Measurements from ENCODE around the gene MCTP2.

Gene MCTP2

DNA sequence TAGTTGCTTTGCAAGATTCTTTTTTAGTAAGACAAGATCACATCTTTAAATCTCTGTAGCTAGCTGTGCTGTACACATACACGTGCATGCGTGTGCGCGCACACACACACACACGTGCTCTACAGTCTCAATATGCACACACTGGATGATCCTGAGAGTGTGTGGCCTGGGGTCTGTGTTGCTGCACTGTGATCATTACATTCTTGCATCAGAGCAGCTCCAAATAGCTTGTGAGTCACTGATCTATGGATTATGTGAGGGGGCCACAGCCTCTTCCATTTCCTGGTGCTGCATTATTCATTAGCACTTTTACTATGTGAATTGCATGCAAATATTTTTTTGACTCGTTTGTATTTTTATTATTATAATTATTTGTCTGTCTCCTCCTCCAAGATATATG, 34.6 kb downstream of the MCTP2 start:
- no peak for DNase-seq

DNA sequence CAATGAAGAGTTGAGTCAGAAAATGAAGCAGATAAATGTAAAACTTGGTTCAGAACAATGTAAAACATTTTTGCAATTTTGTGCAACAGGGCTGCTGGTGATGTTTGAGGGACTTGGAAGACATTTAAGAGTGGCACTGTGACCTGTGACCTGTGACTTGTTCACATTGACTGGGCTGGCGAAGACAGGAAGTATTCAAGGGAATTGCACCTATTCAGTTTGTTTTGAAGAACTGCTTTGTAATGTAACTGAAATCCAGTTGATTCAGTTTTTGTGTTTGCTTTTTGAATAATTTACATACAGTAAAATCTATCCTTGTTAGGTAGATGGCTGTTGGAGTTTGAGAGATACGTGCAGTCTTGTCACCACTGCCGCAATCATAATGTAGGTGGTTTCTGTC, 35.4 kb downstream of the MCTP2 start:
- no peak for DNase-seq

DNA sequence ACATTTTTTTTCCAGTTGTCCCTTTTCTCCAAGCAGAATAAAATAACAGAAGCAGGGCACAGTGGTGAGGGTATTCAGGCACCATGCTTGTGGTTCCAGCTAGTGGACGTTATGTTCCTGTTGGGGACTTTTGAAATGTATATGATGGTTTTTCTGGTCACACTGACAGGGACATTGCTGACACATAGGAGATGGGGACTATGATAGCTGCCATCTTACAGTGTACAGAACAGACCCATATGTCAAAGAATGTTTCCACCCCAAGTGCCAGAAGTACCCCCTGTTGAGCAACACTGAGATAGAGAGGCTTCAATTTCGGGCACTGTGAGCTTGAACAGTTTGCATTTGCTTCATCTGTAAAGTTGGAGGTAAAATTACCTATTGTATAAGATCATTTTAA, 38.6 kb downstream of the MCTP2 start:
- no peak for DNase-seq

DNA sequence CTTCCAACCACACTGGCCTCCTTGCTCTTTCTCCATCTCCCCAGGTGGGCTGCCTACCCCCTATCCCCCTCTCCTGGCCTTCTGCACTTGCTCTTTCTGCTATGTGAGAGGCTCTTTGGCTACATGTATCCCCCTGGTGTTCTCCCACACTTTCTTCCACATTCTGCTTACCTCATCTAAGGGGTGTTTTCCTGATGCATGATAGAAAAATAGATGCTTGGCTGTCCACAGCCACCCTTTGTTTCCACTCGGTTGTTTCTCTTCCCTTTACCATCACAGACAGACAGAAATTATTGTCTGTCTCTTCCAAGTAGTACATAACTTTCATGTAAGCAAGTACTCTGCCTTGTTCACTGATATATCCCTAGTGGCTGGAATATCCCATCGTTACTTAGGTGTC, 39.2 kb downstream of the MCTP2 start:
- DNase-seq = no peak

DNA sequence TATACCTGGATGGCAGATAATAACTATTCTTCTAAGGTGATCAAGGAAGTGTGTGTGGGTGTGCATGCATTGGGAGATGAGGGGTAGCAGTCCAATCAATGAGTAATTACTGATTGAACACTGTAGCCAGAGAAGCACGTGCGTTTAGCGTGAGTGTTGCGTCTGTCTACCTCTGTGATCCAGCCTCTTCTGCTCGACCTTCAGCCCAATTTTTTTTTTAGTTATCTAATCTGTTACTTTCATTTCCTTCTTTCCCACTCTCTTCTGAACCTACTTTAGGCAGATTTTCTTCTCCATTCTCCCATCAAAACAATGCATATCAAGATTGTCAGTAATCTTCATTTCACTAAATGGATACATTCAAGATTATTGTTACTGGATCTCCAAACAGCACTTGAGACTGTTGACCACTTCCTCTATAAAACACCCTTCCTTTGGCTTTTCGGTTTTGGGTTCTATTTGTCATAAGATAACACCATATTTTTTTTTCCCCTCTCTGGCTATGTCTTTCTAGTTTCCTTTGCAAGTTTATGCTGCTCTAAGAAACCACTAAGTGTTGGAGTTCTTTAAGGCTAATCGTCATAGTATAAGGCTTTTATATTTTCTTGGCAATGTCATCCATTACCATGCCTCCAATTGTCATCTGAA, 41.0 kb downstream of the MCTP2 start:
- no peak for DNase-seq

DNA sequence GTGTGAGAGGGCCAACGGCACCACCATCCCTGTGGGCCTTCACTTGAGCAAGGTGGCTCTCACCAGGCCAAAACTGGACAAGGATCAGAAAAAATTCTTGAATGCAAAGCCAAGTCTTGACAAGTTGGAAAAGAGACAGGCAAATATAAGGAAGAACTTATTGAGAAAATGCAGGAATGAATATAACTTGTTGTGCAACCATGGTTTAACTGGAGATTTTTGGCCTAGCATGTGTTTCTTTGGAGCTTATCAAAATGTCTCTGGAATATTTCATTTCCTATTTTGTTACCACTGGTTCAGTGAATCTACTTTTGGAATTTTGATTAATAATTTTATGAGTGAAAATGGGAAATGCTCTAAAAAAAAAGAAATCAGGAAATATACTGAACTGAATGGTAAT, 42.5 kb downstream of the MCTP2 start:
- DNase-seq = no peak

DNA sequence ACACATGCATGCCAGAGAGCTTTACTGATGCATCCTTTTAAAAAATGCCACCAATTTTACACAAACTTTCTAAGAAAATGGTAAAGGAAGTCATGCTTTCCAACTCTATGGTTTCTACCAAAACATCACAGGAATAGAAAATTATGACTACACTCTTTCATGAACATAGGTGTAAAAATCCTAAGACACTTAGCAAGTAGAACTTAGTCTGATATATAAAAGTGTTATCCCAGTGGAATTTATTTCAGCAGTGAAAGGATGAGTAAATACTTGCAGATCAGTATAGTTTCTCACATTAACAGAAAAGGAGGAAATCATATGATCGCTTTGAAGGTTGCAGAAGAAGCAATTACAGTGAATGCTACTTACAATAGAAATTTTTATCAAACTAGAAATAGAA, 43.4 kb downstream of the MCTP2 start:
- no peak for DNase-seq

DNA sequence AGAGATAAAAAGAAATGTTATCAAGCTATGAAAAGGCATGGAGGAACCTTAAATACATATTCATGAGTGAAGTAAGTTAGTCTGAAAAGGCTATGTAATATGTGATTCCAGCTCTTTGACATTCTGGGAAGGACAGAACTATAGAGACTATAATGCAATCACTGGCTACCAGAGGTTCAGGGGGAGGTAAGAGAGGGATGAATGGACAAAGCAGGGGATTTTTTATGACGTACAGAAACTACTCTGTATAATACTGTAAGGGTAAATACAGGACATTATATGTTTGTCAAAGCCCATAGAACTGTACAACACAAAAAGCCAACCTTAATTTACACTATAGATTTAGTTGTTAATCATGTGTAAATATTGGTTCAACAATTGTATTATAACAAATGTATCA, 46.1 kb downstream of the MCTP2 start:
- DNase-seq = no peak

DNA sequence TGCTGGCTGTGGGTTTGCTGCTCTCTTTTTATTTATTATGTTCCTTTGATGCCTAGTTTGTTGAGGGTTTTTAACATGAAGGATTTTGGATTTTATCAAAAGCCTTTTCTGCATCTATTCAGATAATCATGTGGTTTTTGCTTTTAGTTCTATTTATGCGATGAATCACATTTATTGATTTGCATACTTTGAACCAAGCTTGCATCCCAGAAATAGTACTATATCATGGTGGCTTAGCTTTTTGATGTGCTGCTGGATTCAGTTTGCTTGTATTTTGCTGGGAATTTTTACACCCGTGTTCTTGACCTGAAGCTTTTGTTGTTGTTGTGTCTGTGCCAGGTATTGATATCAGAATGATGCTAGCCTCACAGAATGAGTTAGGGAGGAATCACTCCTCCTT, 48.4 kb downstream of the MCTP2 start:
- no peak for DNase-seq

DNA sequence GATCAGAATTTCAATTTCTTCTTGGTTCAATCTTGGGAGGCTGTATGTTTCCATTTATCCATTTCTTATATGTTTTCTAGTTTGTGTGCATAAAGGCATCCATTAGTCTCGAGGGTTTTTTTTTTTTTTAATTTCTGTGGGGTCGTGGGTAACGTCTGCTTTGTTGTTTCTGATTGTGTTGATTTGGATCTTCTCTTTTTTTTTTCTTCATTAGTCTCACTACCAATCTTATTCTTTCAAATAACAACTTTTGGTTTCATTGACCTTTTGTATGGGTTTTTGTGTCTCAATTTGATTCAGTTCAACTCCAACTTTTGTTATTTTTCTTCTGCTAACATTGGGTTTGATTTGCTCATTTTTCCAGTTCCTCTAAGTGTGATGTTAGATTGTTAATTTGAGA, 48.9 kb downstream of the MCTP2 start:
- DNase-seq = no peak

DNA sequence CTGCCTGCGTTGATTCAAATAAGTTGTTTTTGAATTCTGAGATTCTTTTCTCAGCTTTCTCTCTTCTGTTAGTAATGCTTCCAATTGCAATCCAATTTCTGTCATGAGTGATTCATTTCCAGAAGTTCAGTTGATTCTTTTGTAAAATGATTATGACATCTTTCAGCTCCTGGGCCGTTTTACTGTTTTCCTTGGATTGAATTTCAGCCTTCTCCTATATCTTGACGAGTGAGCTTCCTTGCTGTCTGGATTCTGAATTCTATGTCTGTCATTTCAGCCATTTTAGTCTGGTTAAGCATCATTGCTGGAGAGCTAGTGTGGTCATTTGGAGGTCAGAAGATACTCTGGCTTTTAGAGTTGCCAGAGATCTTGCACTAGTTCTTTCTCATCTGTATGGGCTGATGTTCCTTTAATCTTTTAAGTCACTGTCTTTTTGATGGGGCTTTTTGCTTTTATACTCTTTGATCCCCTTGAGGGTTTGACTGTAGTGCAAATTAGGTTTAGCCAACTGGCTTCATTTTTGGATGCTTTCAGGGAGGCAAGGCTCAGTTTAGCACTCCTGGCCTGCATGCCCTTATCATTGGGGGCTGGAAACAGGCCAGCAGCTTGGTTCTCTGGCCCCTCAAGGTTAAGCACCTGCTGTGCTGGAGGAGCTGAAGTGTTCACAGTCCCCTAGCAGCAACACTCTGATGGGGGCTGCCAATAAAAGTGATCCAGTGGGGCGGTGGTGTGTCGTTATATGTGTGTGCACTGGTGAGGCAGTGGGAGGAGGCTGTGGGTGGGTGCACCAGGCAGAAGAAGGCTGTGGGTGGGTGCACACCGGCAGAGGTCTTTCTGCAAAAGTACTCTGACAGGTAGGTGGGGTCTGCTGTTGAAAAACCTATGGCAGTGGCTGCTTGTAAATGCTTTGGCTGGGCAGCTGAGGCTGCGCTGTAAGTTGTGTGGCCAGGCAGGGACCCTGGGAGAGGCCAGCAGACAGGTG, 51.2 kb downstream of the MCTP2 start:
- DNase-seq = no peak

DNA sequence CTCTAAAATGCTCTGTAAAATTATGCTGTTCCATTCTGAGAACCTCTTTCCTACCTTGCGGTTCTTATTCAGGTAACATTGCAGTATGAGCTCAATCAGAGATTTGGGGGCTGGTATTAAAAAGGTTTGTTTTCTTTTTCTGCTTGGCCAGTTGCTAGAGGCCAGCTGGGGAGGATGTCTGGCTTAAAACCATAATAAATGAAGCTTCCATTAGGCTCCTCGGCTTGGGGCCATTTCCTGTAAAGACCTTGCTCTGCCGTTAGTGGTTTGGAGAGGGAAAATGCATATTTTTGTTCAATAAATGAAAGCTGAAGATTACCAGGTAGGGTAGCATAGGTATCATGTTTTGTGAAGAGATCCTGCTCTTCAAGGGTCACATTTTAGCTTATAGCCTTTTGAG, 55.2 kb downstream of the MCTP2 start:
- no peak for DNase-seq

DNA sequence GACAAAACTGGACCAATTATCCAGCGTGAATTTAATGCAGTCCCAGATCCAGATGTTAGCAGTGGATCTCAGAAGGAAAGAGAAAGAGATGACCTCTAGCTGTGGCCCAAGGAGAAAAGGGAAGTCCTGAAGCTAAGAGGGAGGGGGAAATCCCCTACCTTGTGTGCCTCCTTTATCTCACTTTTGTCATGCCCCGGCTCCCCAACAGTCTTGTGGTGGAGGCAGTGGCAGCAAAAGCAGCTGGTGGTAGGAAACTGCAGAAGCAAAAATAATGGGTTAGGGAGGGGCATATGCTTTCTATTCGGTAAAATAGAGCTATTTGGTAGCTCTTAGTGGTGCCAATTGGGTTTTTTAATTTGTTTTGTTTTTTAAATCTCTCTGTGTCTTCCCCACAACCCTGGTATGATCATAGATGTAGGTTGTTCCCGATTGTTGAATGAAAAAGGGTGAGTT, 56.5 kb downstream of the MCTP2 start:
- no peak for DNase-seq

DNA sequence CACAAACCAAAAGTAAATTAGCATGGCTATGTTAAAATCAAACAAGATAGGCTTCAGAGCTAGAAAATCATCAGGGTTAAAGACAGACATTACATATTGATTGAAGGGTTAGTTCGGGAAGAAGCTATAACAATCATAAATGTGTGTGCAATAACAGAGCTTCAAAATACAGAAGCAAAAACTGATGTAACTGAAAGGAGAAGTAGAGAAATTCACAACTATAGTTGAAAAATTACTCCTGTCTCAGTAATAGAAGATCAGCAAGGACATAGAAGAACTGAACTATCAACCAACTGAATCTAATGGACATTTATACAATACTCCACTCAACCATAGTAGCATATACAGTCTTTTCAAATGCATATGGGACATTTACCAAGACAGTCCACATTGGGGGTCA, 59.4 kb downstream of the MCTP2 start:
- no peak for DNase-seq

DNA sequence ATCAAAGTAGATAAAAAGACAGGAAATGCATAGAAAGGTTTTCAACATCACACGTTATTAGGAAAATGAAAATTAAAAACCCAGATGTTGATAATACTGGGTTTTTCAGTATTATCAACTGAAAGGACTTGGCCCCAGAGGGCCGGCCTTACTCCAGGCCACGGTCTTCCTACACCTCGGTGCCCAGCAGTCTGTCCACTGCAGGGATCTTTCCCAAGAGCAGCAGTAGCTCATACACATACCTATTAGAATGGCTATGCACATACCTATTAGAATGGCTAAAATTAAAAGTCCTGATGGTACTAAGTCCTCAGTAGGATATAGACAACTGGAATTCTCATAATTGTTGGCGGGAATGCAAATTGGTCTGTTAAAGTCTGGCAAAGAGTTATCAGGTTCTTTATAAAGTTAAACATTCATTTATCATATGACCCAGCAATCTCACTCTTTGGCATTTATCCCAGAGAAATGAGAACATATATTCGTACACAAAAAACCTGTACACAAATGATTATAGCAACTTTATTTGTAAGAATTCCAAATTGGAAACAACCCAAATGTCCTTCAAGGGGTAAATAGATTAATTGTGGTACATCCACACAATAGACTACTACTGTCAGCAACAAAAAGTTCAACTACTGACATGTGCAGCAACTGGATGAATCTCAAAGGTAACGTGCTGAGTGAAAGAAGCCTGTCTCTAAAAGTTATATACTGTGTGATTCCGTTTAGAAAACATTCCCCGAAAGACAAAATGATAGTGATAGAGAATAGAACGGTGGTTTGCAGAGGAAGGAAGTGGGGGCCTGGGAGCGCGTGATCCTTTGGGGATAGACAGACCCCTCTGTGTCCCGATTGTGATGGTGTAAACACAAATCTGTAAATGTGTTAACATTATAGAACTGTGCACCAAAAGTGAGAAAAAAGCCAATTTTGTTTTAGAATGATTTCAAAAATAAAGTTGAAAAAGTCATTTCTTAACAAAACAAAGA, 62.3 kb downstream of the MCTP2 start:
- DNase-seq = no peak

DNA sequence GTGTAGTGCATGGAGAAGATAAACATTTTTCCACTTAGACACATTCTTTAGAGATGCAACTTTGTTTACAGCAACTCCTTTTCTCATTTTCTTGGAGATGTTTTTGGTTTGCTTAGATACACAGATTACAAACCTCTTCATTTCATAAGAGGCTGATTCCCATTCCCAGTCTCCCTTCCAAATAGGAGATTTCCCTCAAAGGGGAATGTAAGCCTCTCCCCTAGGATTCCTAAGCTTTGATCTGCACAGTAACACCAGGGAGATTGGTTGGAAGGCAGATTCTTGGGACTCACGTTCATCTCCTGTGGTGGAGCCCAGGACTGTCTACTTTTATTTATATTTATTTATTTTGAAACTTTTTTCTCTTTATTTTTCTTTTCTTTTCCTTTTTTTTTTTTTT, 63.2 kb downstream of the MCTP2 start:
- no peak for DNase-seq

DNA sequence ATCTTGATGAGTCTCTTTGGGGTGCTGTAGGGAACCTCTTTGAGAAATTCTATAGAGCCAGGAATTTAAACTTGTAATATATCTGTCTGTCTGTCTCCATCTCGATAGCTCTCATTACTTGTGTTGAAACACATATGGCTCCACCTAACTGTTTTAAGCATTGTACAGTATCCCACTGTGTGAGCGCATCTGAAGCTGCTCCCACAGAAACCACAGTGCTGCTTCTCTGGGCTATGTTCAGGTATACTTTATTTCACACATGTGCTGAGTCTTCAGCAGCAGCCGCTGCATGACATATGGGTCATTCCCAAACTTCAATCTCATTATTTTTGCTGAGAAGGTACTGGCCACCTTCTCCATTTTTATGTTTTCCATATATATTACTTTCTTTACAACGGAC, 63.9 kb downstream of the MCTP2 start:
- DNase-seq = no peak

DNA sequence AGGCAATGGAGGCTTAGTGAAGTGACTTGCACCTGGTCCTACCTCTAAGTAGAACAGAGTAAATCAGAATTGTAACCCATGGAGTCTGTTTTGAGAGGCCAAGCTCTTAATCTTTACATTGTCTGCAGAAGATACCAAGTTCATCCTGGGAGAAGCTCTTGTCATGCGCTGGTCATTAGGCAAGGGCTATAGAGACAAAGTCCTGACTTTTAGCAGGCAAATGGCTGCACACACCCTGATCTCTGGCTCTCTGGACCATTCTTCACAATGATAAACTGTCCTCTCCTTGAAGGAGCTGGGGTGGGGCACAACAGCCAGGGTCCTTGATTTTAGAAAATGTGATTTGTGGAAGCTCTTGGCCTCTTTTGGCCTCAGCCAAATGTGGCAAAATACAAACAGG, 65.4 kb downstream of the MCTP2 start:
- no peak for DNase-seq

DNA sequence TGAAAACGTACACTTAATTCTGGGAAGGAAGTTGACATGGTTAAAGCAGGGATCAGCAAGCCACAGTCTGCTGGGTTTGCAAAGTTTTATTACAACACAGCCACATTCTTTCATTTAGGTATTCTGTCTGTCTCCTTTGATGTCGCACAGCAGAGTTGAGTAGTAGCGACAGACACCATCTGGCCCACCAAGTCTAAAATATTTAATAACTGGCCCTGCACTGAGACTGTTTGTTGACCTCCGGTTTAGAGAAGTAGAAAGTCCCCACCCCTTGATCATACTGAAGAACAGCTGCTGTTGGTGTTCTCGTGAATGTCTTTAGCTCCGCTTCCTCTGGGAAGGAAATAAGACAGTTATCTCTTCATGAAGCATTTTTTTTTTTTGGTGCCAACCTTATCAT, 66.2 kb downstream of the MCTP2 start:
- no peak for DNase-seq

DNA sequence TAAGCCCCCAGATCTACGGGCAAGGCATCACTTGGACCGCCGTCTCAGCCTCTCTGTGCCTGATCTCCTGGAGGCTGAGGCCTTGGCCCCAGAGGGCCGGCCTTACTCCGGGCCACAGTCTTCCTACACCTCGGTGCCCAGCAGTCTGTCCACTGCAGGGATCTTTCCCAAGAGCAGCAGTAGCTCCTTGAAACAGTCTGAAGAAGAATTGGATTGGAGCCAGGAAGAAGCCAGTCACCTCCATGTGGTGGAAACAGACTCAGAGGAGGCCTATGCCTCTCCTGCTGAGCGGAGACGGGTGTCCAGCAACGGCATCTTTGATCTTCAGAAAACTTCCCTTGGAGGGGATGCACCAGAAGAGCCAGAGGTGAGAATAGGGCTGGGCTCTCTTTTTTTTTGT, 67.0 kb downstream of the MCTP2 start:
- DNase-seq = no peak

DNA sequence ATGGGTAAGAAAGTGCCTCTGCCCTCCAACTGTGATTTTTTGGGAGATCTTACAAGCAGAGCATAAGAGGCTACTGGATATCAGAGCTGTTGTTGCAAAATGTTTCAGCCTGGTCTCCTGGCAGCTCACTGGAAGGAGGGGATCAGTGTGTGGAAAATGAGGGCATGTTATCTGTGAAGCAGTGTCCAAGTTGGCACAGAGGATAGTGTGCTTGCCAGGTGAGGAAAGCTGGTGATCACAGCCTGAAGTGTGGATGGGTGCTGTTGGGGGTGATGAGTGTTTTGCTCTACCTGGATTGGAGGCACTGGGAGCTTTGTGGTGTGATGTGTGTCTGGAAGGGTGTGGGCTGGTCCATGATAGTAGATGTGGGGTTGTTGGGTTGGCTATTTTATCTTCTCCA, 69.3 kb downstream of the MCTP2 start:
- no peak for DNase-seq

DNA sequence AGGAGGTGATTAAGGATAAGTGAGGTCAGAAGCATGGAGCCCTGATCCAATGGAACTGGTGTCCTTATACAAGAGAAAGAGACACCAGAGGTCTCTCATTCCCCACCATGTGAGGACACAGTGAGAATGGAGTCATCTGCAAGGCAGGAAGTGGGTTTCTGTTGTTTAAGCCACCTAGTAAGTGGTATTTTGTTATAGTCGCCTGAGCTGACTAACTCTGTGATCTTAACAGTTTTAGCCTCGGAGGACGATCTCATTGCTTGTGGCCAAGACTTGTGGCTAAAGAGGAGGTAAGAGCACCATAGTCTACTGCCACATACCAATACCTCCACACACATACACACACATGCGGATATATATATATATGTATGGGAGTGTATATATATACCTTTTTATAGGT, 73.8 kb downstream of the MCTP2 start:
- no peak for DNase-seq
